Muscle layer of colon (tissue), 2 donors: Measurements from ENCODE around the gene ARMC5.

Experiments used
- H3K27ac ChIP-seq: one replicate; pipeline ENCODE4 v1.7.0; 2013; ENCODE audit warnings: low read depth, mild to moderate bottlenecking, low read length, moderate library complexity
- H3K27me3 ChIP-seq, 2 donors: one replicate each; pipeline ENCODE4 v1.7.0; 2013; ENCODE audit warnings: low read length in 2 of 2, mild to moderate bottlenecking in 2 of 2; ENCODE audit not compliant: insufficient read depth in 2 of 2, control insufficient read depth in 1 of 2
- H3K36me3 ChIP-seq: one replicate; pipeline ENCODE4 v1.7.0; 2013; ENCODE audit warnings: mild to moderate bottlenecking, low read length; ENCODE audit not compliant: insufficient read depth
- H3K4me1 ChIP-seq: one replicate; pipeline ENCODE4 v1.7.0; 2013; ENCODE audit warnings: mild to moderate bottlenecking, low read length; ENCODE audit not compliant: insufficient read depth
- H3K4me3 ChIP-seq, 2 donors: one replicate each; pipeline ENCODE4 v1.7.0; 2013; ENCODE audit warnings: low read length in 2 of 2, low read depth in 1 of 2, mild to moderate bottlenecking in 1 of 2, moderate library complexity in 1 of 2
- H3K9ac ChIP-seq: one replicate; pipeline ENCODE4 v1.7.0; 2013; ENCODE audit warnings: low read length
- H3K9me3 ChIP-seq: one replicate; pipeline ENCODE4 v1.7.0; 2013; ENCODE audit warnings: mild to moderate bottlenecking, low read length
- donor health status: abdominal sarcoma.
- donor health status: Adenocarcinoma of cecum.

ARMC5 gene

DNA sequence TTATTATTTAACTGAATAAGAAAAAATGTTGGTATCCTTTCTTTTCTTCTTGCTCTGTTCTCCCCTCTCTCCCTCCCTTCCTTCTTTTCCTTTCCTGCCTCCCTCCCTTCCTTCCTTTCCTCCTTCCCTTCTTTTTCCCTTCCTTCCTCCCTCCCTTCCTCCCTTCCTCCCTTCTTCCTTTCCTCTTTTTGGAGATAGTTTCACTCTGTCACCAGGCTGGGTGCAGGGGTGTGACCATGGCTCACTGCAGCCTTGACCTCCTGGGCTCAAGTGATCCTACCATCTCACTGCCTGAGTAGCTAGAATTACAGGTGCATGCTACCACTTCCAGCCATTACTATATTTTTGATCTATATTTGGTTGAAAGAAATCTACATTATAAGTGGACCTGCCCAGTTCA lies 54.6 kb downstream of the ARMC5 start:
- no peaks in the 10 kb centered on the region for H3K9me3 ChIP-seq
- H3K4me3 ChIP-seq: no peak overlapping the region
- no peaks in the 10 kb centered on the region for H3K36me3 ChIP-seq
- H3K27me3 ChIP-seq: no peaks in the 10 kb centered on the region
- peaks cover 12% of the 10 kb centered on the region for H3K4me1 ChIP-seq
- no peak overlapping the region for H3K9ac ChIP-seq
- no peak overlapping the region for H3K27ac ChIP-seq
